HG03442 (cell line): ENCODE measurements around the gene OR5AP2.
A peak's percentile ranks its signal among the peaks of the same experiment; 100 is the strongest.
"Not testable (repeated sequence)": the region's sequence is repeated elsewhere in the genome, so short reads cannot be mapped to it uniquely, and the experiment has no call there.

Source experiments
- ATAC-seq: cut with Tn5 transposase; IDR thresholded peaks from one replicate; pipeline ENCODE4 v1.9.1; 2021; ENCODE audit warnings: mild to moderate bottlenecking, moderate library complexity; ENCODE audit not compliant: unreplicated experiment

Gene OR5AP2

GRCh38 chr11:56642339-56642738 is at the start of gene OR5AP2:
OR5AP2 (minus strand) TSS chr11:56642439; CDS start chr11:56642439, 0 bp downstream.
- no peak for ATAC-seq

DNA sequence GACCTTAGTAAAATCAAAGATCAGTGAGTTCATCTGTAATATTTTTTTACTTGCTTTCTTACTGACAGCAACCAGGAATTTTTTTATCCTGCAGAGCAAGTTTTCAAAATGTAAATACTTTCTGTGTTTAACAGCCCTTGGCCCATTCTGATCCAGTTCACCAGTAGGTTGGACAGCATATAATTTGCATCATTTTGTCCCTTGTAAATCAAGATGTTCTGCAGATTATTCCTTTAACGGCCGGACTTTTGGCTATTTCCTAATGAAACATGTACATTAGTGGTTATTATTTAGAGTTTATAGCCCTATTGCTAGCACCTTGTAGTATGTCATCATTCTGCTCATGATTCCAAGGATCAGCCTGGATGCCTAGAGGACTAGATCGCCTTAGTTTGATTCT is 48.9 kb upstream of the OR5AP2 start:
- ATAC-seq, result not testable (repeated sequence)

GRCh38 chr11:56688554-56689100 is 46.4 kb upstream of the OR5AP2 start:
- no peak for ATAC-seq

- ATAC-seq, result no peak
These were observed 28.7 kb upstream of the OR5AP2 start for GRCh38 chr11:56670984-56671383.

GRCh38 chr11:56663386-56663785 is 21.1 kb upstream of the OR5AP2 start, which contains the start of gene OR5AR1:
OR5AR1 (plus strand) TSS chr11:56663686; CDS start chr11:56663686, 0 bp downstream.
- no peak for ATAC-seq

DNA sequence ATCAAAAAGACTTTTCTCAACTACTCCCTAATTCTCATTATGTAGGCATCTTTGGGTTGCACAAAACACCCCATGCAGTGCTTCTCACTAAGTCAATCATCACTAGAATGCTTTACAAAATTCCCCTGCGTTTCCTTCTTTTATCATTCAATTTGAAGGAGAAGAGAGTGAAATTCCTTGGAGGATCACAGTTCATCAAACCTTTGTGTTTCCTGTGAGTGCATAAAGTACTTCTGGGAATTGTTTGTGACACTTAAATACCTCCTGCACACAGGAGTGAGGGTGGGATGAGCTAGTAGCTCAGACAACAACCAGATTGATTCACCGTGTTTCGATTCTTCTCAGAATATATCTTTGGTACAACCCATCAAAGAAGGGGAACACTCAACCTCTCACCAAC is 17.5 kb upstream of the OR5AP2 start:
- no peak for ATAC-seq

- no peak for ATAC-seq
These were observed 4.7 kb downstream of the OR5AP2 start for GRCh38 chr11:56637500-56637899.

DNA sequence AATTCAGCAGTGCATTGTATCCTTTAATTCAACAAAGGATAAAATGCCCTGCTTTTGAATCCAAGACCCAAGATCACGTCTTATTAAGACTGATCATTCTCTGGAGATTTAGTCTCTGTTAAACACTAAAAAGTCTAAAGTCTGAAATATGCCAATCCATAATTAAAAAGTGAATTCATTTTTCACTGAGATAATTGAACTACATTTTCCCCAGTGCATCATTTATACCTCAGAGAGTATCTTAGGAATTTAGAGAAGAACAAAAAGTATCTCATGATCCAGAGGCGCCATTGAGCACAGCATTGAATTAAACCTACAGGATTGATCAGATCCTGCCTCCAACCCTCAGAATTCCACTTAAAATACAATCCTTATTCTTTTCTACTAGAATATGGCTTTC is 5.4 kb downstream of the OR5AP2 start:
- ATAC-seq, result no peak

DNA sequence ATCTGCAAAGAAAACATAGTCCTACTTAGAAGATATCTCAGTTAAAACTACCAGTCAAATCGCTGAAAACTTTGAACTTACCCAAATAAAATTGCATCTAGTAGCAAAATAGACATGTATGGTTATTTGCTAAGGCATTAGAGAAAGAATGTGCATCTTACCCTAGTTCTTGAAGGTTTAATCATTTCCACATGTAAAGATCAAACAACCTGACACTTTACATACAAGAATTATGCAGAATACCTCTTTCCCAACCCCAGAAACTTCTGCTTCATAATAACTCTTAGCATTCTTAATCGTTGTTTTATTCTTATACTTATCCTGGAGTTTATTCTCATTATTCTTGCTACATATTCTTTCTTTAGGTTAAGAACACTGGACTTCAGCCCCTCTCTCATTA is 9.9 kb downstream of the OR5AP2 start:
- ATAC-seq, result no peak

DNA sequence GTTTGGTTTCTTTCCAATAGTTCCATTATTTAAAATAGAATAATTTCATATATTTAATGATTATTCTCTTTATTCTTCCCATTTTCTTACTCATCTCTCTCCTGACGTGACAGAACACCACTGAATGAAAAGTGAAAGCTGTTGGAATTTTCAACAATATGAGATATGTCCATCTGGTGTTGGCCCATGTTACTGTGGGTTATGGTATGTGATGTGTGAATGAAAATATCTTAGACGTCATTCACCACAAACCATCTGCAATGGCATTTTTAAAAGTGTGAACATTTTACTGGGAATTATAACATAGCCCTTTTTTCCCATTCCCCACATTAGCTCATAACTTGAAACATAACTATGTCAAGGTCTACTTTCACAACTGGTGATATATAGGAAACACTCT is 16.3 kb downstream of the OR5AP2 start:
- no peak for ATAC-seq

- ATAC-seq, result peak; percentile 79
These were observed 17.6 kb downstream of the OR5AP2 start for GRCh38 chr11:56624661-56625110.

DNA sequence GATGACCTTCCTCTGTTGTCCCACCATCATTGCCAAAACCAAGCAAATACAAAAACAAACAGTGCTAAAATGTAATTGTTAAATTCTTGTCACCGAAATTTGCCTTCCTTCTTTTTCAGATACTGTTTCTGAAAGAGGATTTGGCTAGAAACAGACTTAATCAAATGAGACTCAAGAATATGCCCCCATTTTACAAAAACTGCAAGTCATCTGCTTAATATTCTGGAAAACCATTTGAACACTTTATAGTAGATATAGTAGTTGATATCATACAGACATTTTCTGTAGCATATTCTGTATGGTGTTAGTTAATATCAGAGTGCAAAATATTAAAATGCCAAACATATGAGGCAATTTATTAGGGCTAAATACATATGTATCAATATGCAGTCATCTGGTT is 31.1 kb downstream of the OR5AP2 start:
- ATAC-seq, result no peak

DNA sequence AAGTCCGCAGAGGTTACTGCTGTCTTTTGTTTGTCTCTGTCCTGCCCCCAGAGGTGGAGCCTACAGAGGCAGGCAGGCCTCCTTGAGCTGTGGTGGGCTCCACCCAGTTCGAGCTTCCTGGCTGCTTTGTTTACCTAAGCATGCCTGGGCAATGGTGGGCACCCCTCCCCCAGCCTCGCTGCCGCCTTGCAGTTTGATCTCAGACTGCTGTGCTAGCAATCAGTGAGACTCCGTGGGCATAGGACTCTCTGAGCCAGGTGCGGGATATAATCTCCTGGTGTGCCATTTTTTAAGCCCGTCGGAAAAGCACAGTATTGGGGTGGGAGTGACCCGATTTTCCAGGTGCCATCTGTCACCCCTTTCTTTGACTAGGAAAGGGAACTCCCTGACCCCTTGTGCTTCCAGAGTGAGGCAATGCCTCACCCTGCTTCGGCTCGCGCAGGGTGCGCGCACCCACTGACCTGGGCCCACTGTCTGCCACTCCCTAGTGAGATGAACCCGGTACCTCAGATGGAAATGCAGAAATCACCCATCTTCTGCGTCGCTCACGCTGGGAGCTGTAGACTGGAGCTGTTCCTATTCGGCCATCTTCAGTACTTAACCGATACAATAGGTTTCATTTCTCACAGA is 50.0 kb downstream of the OR5AP2 start:
- ATAC-seq, result not testable (repeated sequence)
